ENCODE measurements around the gene AHSG. TPM values are rescaled to one million over a fixed set of nuclear protein-coding genes. Genes with fewer than 3 reads are reported as not detected.

AHSG gene
- total RNA-seq, 1 experiment from 2014 or later, result 0.24 TPM

- H3K27ac Mint-ChIP-seq (ENCODE audit: unreplicated experiment), result no peak overlapping the region
- CTCF ChIA-PET, result interaction anchor here (0.6 to 1.7 kb wide), 4 partner anchors 8 to 1486 kb away, joined by 3 to 6 read pairs (median 4); no protein-coding TSS in a partner anchor
- H3K9me3 Mint-ChIP-seq (ENCODE audit: low read depth, unreplicated experiment), result no peaks in the 10 kb centered on the region
- H3K27me3 Mint-ChIP-seq (ENCODE audit: unreplicated experiment), result no peaks in the 10 kb centered on the region
- intact Hi-C loops (cut with micrococcal nuclease; ENCODE audit: unreplicated experiment), result no loop called here
- no peak for TF ChIP-seq CTCF (IDR thresholded peaks at IDR 0.05; ENCODE audit: unreplicated experiment)
- no peak overlapping the region for H3K4me3 Mint-ChIP-seq (ENCODE audit: low read depth, unreplicated experiment)
- DNase-seq, result no peak
- H3K4me1 Mint-ChIP-seq (ENCODE audit: low read depth, unreplicated experiment), result peaks cover 45% of the 10 kb centered on the region
- no TSS peak for BruUV-seq (replicated peaks)
- H3K36me3 Mint-ChIP-seq (ENCODE audit: insufficient read depth, unreplicated experiment), result peaks cover 5% of the 10 kb centered on the region
Measured at GRCh38 chr3:186643493-186643892, 30.6 kb downstream of the AHSG start.

- Mint-ChIP-seq H3K36me3 (ENCODE audit: insufficient read depth, unreplicated experiment) (peaks cover 5% of the 10 kb centered on the region), H3K27ac (ENCODE audit: unreplicated experiment) (no peak overlapping the region), H3K9me3 (ENCODE audit: low read depth, unreplicated experiment) (no peaks in the 10 kb centered on the region), H3K27me3 (ENCODE audit: unreplicated experiment) (no peaks in the 10 kb centered on the region), H3K4me1 (ENCODE audit: low read depth, unreplicated experiment) (peaks cover 45% of the 10 kb centered on the region), H3K4me3 (ENCODE audit: low read depth, unreplicated experiment) (no peak overlapping the region)
- peak; percentile 75 for DNase-seq
- intact Hi-C loops (cut with micrococcal nuclease; ENCODE audit: unreplicated experiment), result no loop called here
- BruUV-seq (replicated peaks), result no TSS peak
- CTCF ChIA-PET, result interaction anchor here (1.2 to 1.7 kb wide), 2 partner anchors 11 to 28 kb away, joined by 4 to 6 read pairs; no protein-coding TSS in a partner anchor
- TF ChIP-seq CTCF (IDR thresholded peaks at IDR 0.05; ENCODE audit: unreplicated experiment), result no peak
Measured at GRCh38 chr3:186644683-186645082, 31.8 kb downstream of the AHSG start.

GRCh38 chr3:186646106-186646505 is 33.2 kb downstream of the AHSG start:
- no peak overlapping the region for H3K27ac Mint-ChIP-seq (ENCODE audit: unreplicated experiment)
- DNase-seq, result no peak
- no peaks in the 10 kb centered on the region for H3K27me3 Mint-ChIP-seq (ENCODE audit: unreplicated experiment)
- no peaks in the 10 kb centered on the region for H3K9me3 Mint-ChIP-seq (ENCODE audit: low read depth, unreplicated experiment)
- BruUV-seq (replicated peaks), result no TSS peak
- intact Hi-C loops (cut with micrococcal nuclease; ENCODE audit: unreplicated experiment), result no loop called here
- no peak overlapping the region for H3K4me3 Mint-ChIP-seq (ENCODE audit: low read depth, unreplicated experiment)
- CTCF ChIA-PET, result no interaction called here
- peaks cover 33% of the 10 kb centered on the region for H3K4me1 Mint-ChIP-seq (ENCODE audit: low read depth, unreplicated experiment)
- H3K36me3 Mint-ChIP-seq (ENCODE audit: insufficient read depth, unreplicated experiment), result no peaks in the 10 kb centered on the region
- no peak for TF ChIP-seq CTCF (IDR thresholded peaks at IDR 0.05; ENCODE audit: unreplicated experiment)

- H3K4me3 Mint-ChIP-seq (ENCODE audit: low read depth, unreplicated experiment), result no peak overlapping the region
- no peak for DNase-seq
- peaks cover 30% of the 10 kb centered on the region for H3K4me1 Mint-ChIP-seq (ENCODE audit: low read depth, unreplicated experiment)
- intact Hi-C loops (cut with micrococcal nuclease; ENCODE audit: unreplicated experiment), result no loop called here
- BruUV-seq (replicated peaks), result no TSS peak
- no peak for TF ChIP-seq CTCF (IDR thresholded peaks at IDR 0.05; ENCODE audit: unreplicated experiment)
- H3K9me3 Mint-ChIP-seq (ENCODE audit: low read depth, unreplicated experiment), result no peaks in the 10 kb centered on the region
- no peaks in the 10 kb centered on the region for H3K27me3 Mint-ChIP-seq (ENCODE audit: unreplicated experiment)
- H3K36me3 Mint-ChIP-seq (ENCODE audit: insufficient read depth, unreplicated experiment), result no peaks in the 10 kb centered on the region
- H3K27ac Mint-ChIP-seq (ENCODE audit: unreplicated experiment), result no peak overlapping the region
- CTCF ChIA-PET, result no interaction called here
Measured at GRCh38 chr3:186646841-186647240, 34.0 kb downstream of the AHSG start.

Data from Calu3 (cell line).